HUES64 (cell line): ENCODE measurements around the gene HOXA2.
A peak's percentile ranks its signal among the peaks of the same experiment; 100 is the strongest.

Experiments
- H3K27ac ChIP-seq: 2 replicates; pipeline ENCODE4 v1.7.0; 2013; ENCODE audit warnings: low read depth, low read length, inconsistent platforms
- H3K27me3 ChIP-seq: 2 replicates; pipeline ENCODE4 v1.6.1; 2013; ENCODE audit warnings: mild to moderate bottlenecking, low read length; ENCODE audit not compliant: insufficient read depth
- H3K36me3 ChIP-seq: 2 replicates; pipeline ENCODE4 v1.6.1; 2013; ENCODE audit warnings: mild to moderate bottlenecking, low read length; ENCODE audit not compliant: insufficient read depth
- H3K4me1 ChIP-seq: 2 replicates; pipeline ENCODE4 v1.6.1; 2013; ENCODE audit warnings: mild to moderate bottlenecking, low read length, moderate library complexity; ENCODE audit not compliant: insufficient read depth
- H3K4me3 ChIP-seq: 2 replicates; pipeline ENCODE4 v1.5.1; 2013; ENCODE audit warnings: mild to moderate bottlenecking, low read length, moderate library complexity
- H3K9ac ChIP-seq: 2 replicates; pipeline ENCODE4 v1.6.1; 2013; ENCODE audit warnings: mild to moderate bottlenecking, low read depth, low read length
- H3K9me3 ChIP-seq: 2 replicates; pipeline ENCODE4 v1.6.1; 2013; ENCODE audit warnings: low read depth, low read length; ENCODE audit not compliant: insufficient read depth
- WGBS: fragments of 150-250, 120-280 bp; methylation state at CpG from one replicate; pipeline ENCODE4 v1.1.7; 2013; ENCODE audit warnings: missing lambda C conversion rate; 5-methylcytosine and 5-hydroxymethylcytosine counted together

HOXA2 gene

GRCh38 chr7:27113991-27114769 lies 11.7 kb upstream of the HOXA2 start:
- WGBS: 3% methylated on average over 13 of the region's 26 CpGs
- H3K4me3 ChIP-seq: no peak overlapping the region
- H3K9ac ChIP-seq: no peak overlapping the region
- no peaks in the 10 kb centered on the region for H3K9me3 ChIP-seq
- H3K27ac ChIP-seq: no peak overlapping the region
- peaks cover 98% of the 10 kb centered on the region for H3K27me3 ChIP-seq
- no peaks in the 10 kb centered on the region for H3K36me3 ChIP-seq
- H3K4me1 ChIP-seq: peaks cover 8% of the 10 kb centered on the region

DNA sequence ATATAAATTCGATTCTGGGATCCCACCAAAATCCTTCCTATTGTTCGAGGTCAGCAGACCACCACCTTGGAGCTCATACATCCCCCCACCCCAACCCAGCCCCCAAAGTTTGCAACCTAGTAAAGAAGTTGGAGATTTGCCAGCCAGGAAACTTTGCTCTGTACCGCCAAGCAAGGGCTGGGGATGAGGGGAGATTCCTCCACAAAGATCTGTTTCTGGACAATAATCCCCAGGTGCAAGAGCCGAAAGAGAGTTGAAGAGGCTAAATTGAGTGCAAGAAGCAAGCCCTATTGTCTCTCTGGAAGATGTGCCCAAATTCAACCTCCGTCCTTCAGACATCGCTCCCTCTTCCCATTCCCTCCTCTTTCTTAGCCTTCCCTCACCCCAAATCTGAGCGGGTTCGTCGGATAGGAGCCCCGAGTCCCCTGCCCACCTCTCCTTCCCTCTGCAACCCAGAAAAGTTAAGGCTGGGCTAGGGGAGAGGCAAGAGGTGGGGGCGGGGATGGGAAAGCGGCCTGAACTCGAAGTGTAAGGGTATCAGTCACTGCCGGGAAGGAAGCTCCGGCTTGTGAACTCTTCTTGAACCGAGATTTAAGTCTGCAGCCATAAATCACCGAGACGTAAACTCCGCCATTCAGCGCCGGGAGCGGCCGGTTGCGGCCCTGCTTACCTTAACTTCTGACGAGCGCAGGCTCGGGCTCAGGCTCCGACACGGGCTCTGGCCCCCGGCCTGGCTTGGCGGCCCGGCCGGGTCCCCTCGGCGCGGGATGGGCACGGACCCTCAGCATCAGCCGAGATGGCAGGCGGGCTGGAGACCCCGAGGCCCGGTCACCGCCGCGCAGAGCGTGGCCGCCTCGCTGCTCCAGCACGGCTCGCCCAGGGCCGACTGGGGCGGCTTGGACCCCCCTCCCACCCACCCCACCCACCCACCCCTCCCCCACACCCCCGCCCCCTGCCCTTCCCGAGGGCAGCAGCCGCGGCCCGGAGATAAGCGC lies 10.8 kb upstream of the HOXA2 start:
- Histone ChIP-seq H3K4me1 (peaks cover 8% of the 10 kb centered on the region), H3K9me3 (no peaks in the 10 kb centered on the region), H3K9ac (no peak overlapping the region), H3K27me3 (peaks cover 98% of the 10 kb centered on the region), H3K27ac (no peak overlapping the region), H3K4me3 (peak overlapping the region; percentile 5; the same call in 1 of the 2 replicates), H3K36me3 (no peaks in the 10 kb centered on the region)
- WGBS: 1% methylated on average over 41 of the region's 57 CpGs

GRCh38 chr7:27112361-27112760 lies 9.9 kb upstream of the HOXA2 start:
- peaks cover 98% of the 10 kb centered on the region for H3K27me3 ChIP-seq
- no peak overlapping the region for H3K9ac ChIP-seq
- WGBS: 35% methylated on average over 3 of the region's 4 CpGs
- H3K27ac ChIP-seq: no peak overlapping the region
- H3K4me3 ChIP-seq: no peak overlapping the region
- H3K36me3 ChIP-seq: no peaks in the 10 kb centered on the region
- peaks cover 8% of the 10 kb centered on the region for H3K4me1 ChIP-seq
- no peaks in the 10 kb centered on the region for H3K9me3 ChIP-seq

DNA sequence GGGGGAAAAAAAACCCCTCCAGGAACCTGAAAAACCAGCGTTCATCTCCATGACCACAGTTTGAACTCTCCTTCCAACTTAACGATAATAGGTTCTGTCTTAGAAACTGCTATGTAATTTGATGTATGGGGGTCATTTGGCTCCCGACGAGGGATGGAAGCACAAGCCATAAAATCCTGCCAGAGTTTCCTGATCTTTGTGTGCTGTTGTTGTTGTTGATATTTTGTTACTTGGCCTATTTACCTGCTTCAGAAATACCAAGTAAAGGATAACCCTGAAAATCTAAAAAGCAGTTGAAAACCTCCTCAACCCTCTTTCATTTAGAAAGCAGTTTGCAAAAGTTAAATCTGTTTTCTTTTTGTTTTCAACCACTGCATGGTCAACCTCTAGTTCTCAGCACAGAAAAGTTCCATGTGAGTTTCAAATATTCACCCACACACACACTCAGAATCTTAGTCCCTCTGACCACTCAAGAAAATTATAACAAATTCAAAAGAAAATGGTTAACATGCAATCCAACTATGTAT lies 9.3 kb upstream of the HOXA2 start:
- H3K27ac ChIP-seq: no peak overlapping the region
- H3K4me1 ChIP-seq: peaks cover 11% of the 10 kb centered on the region
- H3K9me3 ChIP-seq: no peaks in the 10 kb centered on the region
- 6% methylated on average over 3 of the region's 4 CpGs for WGBS
- H3K27me3 ChIP-seq: peaks cover 98% of the 10 kb centered on the region
- H3K9ac ChIP-seq: no peak overlapping the region
- no peaks in the 10 kb centered on the region for H3K36me3 ChIP-seq
- H3K4me3 ChIP-seq: no peak overlapping the region

DNA sequence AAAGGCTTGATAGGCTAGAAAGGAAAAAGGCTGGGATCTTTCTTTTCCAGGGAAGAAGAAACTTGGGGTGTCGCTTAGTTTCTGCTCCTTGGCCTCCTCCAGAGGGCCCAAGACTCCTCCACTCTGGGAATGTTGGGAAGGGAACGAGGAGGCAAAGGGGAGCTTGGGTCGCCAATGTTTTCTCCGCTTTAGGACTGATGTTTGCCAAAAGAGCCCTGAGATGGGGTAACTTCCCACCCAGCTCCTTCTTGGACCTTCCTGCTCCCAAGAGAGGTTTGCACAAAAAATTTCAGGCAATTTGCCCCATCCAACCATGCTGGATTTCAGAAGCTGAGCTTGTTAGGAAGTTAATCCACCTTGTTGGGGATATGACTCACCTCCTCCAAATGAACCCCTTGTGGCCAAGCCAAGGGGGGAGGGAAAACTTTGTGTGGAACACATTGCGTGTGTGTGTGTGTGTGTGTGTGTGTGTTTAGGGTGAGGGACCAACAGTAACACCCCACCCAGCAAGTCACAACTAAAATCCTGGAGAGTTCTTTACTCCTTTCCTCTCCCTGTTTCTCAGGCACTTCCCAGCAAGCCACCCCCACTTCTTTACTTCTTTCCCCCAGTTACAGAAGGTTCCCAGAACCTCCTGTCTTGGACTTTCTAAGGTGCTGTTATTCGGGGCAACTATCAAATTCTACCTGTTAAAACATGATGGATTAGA lies 8.7 kb upstream of the HOXA2 start:
- no peaks in the 10 kb centered on the region for H3K9me3 ChIP-seq
- WGBS: 6% methylated on average over 4 of the region's 6 CpGs
- no peaks in the 10 kb centered on the region for H3K36me3 ChIP-seq
- H3K27ac ChIP-seq: no peak overlapping the region
- H3K4me1 ChIP-seq: peaks cover 16% of the 10 kb centered on the region
- H3K9ac ChIP-seq: no peak overlapping the region
- peak overlapping the region; percentile 43 for H3K4me3 ChIP-seq
- peaks cover 98% of the 10 kb centered on the region for H3K27me3 ChIP-seq

GRCh38 chr7:27110186-27111031 lies 7.9 kb upstream of the HOXA2 start:
- no peaks in the 10 kb centered on the region for H3K9me3 ChIP-seq
- peaks cover 98% of the 10 kb centered on the region for H3K27me3 ChIP-seq
- peaks cover 15% of the 10 kb centered on the region for H3K4me1 ChIP-seq
- H3K9ac ChIP-seq: no peak overlapping the region
- peak overlapping the region; percentile 43 for H3K4me3 ChIP-seq
- H3K36me3 ChIP-seq: no peaks in the 10 kb centered on the region
- H3K27ac ChIP-seq: no peak overlapping the region
- 3% methylated on average over 66 of the region's 66 CpGs for WGBS

GRCh38 chr7:27109466-27110185 lies 7.1 kb upstream of the HOXA2 start:
- no peaks in the 10 kb centered on the region for H3K36me3 ChIP-seq
- 53% methylated on average over 4 of the region's 4 CpGs for WGBS
- H3K9me3 ChIP-seq: no peaks in the 10 kb centered on the region
- no peak overlapping the region for H3K27ac ChIP-seq
- H3K4me3 ChIP-seq: no peak overlapping the region
- peaks cover 12% of the 10 kb centered on the region for H3K4me1 ChIP-seq
- H3K27me3 ChIP-seq: peaks cover 98% of the 10 kb centered on the region
- no peak overlapping the region for H3K9ac ChIP-seq

- Histone ChIP-seq H3K36me3 (no peaks in the 10 kb centered on the region), H3K9me3 (no peaks in the 10 kb centered on the region), H3K9ac (no peak overlapping the region), H3K4me1 (peaks cover 9% of the 10 kb centered on the region; the same call in 1 of the 2 replicates), H3K27ac (no peak overlapping the region), H3K27me3 (peaks cover 100% of the 10 kb centered on the region), H3K4me3 (no peak overlapping the region; the same call in 1 of the 2 replicates)
- 3% methylated on average over 40 of the region's 41 CpGs for WGBS
Measured at GRCh38 chr7:27108390-27109127, 6.1 kb upstream of the HOXA2 start.
